ENCODE results near the gene RGS19. TPM values are rescaled to one million over a fixed set of nuclear protein-coding genes. Genes with fewer than 3 reads are reported as not detected.

RGS19 gene
- total RNA-seq, 1 donor from 2014 or later, result 53.4 TPM

DNA sequence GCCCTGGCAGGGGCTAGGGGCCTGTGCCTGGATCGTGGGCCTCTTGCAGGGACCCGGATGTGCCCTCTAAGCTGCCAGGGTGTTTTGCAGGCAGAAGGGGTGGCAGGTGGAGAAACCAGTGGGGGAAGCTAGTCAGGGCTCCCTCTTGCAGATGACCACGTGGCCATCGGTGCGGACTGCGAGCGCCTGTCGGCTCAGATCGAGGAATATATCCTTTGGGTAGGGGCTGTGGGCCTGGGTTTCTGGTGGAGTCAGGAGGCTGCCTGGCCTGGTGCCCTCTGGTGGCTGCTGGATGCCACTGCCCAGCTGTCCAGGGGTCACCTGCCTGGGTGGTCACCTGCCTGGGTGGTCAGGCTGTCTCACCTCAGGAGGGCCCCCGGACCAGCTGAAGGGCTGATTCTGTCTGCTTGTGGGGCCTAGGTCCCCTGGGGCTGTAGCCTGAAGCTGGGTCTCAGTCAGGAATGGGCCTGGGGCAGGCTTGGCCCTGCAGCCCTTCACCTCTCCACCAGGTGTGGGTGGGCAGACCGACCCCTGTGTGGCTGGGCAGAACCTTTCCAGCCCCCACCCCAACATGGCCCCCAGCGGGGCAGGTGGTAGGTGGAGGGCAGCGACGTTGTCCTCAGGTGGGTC lies 9.6 kb downstream of the RGS19 start:
- DNase-seq (no peak), ATAC-seq (ENCODE audit: low read depth) (no peak)
- Mint-ChIP-seq H3K9me3 (no peaks in the 10 kb centered on the region), H3K27ac (no peak overlapping the region), H3K27me3 (no peaks in the 10 kb centered on the region), H3K4me1 (peaks cover 71% of the 10 kb centered on the region), H3K36me3 (ENCODE audit: low read depth) (peaks cover 24% of the 10 kb centered on the region), H3K4me3 (no peak overlapping the region)
- ChIA-PET CTCF (interaction anchor here (1.1 to 2.5 kb wide), 5 partner anchors 9 to 42 kb away, joined by 3 to 11 read pairs (median 3); partner anchors contain the start of genes LKAAEAR1 and RGS19), POLR2A (interaction anchor here (0.6 to 0.9 kb wide), 2 partner anchors 30 to 51 kb away, joined by 4 to 6 read pairs; no protein-coding TSS in a partner anchor)
- TF ChIP-seq, protein P1, sequence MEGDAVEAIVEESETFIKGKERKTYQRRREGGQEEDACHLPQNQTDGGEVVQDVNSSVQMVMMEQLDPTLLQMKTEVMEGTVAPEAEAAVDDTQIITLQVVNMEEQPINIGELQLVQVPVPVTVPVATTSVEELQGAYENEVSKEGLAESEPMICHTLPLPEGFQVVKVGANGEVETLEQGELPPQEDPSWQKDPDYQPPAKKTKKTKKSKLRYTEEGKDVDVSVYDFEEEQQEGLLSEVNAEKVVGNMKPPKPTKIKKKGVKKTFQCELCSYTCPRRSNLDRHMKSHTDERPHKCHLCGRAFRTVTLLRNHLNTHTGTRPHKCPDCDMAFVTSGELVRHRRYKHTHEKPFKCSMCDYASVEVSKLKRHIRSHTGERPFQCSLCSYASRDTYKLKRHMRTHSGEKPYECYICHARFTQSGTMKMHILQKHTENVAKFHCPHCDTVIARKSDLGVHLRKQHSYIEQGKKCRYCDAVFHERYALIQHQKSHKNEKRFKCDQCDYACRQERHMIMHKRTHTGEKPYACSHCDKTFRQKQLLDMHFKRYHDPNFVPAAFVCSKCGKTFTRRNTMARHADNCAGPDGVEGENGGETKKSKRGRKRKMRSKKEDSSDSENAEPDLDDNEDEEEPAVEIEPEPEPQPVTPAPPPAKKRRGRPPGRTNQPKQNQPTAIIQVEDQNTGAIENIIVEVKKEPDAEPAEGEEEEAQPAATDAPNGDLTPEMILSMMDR (IDR thresholded peaks at IDR 0.05), result no peak
- intact Hi-C loops (cut with micrococcal nuclease), result loop anchor here (1.0 to 10.0 kb wide), 2 partner anchors 30 to 445 kb away; partner anchors contain the start of gene GMEB2

DNA sequence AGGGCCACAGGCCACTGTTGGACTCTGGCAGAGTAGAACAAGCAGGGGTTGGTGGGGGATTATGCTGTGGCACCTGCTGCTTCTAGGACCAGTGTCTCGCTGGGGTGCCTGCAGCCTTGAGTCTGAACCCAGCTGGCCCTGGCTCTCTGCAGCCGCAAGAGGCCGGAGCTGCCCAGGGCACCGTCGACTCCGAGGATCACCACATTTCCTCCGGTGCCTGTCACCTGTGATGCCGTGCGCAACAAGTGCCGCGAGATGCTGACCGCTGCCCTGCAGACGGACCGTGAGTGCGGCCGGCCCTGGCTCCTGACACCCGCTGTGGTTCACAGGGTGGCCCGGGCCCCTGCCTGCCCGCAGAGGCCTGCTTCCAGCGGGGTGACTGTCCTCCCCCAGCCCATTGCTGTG lies 10.1 kb downstream of the RGS19 start:
- Mint-ChIP-seq H3K4me1 (peaks cover 73% of the 10 kb centered on the region), H3K27ac (no peak overlapping the region), H3K36me3 (ENCODE audit: low read depth) (peaks cover 19% of the 10 kb centered on the region), H3K4me3 (no peak overlapping the region), H3K9me3 (no peaks in the 10 kb centered on the region), H3K27me3 (no peaks in the 10 kb centered on the region)
- ATAC-seq (ENCODE audit: low read depth), result no peak
- TF ChIP-seq, protein P1 (IDR thresholded peaks at IDR 0.05), result no peak
- DNase-seq, result no peak
- ChIA-PET CTCF (interaction anchor here (0.8 to 2.5 kb wide), 8 partner anchors 9 to 96 kb away, joined by 3 to 11 read pairs (median 3); partner anchors contain the start of genes LKAAEAR1 and RGS19), POLR2A (interaction anchor here (0.6 to 5.6 kb wide), 3 partner anchors 8 to 51 kb away, joined by 4 to 77 read pairs (median 6); partner anchors contain the start of genes OPRL1 and RGS19)
- intact Hi-C loops (cut with micrococcal nuclease), result loop anchor here (1.0 to 10.0 kb wide), 2 partner anchors 30 to 444 kb away; partner anchors contain the start of gene GMEB2

DNA sequence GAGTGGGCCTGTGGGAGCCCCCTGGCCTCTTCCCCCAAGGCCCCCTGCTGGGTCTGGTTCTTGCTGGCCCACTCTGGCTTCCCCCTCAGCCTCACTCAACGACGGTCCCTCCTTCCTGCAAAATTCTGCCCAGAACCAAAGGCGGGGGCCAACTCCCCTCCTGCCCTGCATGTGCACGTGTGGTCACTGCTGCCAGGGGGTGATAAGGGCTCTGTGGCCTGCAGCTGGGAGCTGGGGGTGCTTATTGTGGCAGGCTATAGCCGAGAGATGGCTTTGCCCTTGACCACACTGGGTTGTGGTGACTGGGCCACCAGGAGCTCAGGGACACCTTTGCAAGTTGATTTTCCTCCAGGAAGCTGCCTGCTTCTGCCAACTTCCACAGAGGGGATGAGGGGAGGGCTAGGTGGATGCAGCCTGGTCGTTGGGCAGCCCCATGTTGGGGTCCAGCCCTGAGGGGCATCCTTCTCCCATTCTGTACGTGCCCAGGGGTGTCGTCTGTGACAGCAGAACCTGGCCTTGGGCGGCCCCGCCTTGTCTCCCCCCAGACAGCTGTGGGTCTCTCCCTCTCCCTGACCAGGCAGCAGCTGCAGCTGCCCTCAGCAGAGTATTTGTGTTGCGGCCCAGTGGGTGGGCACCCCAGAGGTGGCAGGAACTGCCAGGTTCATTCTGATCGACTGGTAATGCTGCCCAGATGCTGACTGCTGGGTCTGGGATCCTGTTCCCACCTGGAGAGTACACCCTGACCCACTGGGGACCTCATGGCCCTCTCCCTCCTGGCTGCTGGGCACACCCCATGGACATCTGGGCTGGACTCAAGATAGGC lies 10.7 kb downstream of the RGS19 start:
- intact Hi-C loops (cut with micrococcal nuclease), result loop anchor here (1.0 to 10.0 kb wide), 2 partner anchors 29 to 444 kb away; partner anchors contain the start of gene GMEB2
- H3K27ac Mint-ChIP-seq, result no peak overlapping the region
- TF ChIP-seq, protein P1 (IDR thresholded peaks at IDR 0.05), result no peak
- no peaks in the 10 kb centered on the region for H3K27me3 Mint-ChIP-seq
- peaks cover 79% of the 10 kb centered on the region for H3K4me1 Mint-ChIP-seq
- POLR2A ChIA-PET, result interaction anchor here (0.6 to 5.6 kb wide), 2 partner anchors 9 to 25 kb away, joined by 6 to 77 read pairs; partner anchors contain the start of genes OPRL1 and RGS19
- no peaks in the 10 kb centered on the region for H3K9me3 Mint-ChIP-seq
- CTCF ChIA-PET, result interaction anchor here (0.8 to 2.5 kb wide), 7 partner anchors 9 to 95 kb away, joined by 3 to 11 read pairs (median 3); partner anchors contain the start of genes LKAAEAR1 and RGS19
- no peak for ATAC-seq (ENCODE audit: low read depth)
- H3K4me3 Mint-ChIP-seq, result no peak overlapping the region
- DNase-seq, result no peak
- H3K36me3 Mint-ChIP-seq (ENCODE audit: low read depth), result peaks cover 14% of the 10 kb centered on the region

DNA sequence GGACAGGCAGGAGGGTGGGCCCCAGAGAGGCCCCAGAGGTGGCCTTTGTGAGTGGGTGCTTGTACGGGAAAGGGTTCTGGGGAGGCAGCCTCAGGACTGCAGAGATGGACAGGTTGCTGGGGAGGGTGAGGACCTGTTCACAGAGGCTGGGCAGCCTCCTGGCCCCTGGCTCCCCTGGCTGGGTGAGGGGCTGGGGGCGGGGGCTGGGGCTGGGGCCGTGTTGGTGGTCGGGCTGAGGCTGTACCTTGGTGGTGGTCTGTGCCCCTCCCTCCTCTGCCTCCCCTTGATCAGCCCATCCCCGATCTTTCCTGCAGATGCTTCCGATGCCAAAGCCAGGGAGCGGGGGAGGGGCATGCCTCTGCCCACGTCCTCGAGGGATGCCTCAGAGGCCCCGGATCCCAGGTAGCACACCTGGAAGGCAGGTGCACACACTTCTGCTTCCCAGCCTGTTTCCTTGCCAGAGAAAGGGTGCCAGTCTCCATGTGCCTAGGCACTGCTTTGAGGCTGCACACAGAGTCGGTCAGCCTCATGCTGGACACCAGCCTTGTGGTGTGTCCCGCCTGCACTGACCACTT lies 11.5 kb downstream of the RGS19 start:
- Mint-ChIP-seq H3K9me3 (no peaks in the 10 kb centered on the region), H3K27ac (no peak overlapping the region), H3K4me1 (peaks cover 77% of the 10 kb centered on the region), H3K4me3 (no peak overlapping the region), H3K36me3 (ENCODE audit: low read depth) (peaks cover 7% of the 10 kb centered on the region), H3K27me3 (no peaks in the 10 kb centered on the region)
- ChIA-PET POLR2A (interaction anchor here (0.6 to 5.6 kb wide), 2 partner anchors 10 to 24 kb away, joined by 6 to 77 read pairs; partner anchors contain the start of genes OPRL1 and RGS19), CTCF (interaction anchor here (1.2 kb wide), 2 partner anchors 8 to 26 kb away, joined by 3 to 5 read pairs; no protein-coding TSS in a partner anchor)
- TF ChIP-seq, protein P1 (IDR thresholded peaks at IDR 0.05), result no peak
- ATAC-seq (ENCODE audit: low read depth) (no peak), DNase-seq (no peak)
- intact Hi-C loops (cut with micrococcal nuclease), result loop anchor here (10.0 kb wide), 1 partner anchor 443 kb away; the partner anchor contains the start of gene GMEB2
